H1 (cell line): Measurements from ENCODE around the gene ACO1. TPM values are rescaled to one million over a fixed set of nuclear protein-coding genes. Genes with fewer than 3 reads are reported as not detected.

Source experiments
- CTCF ChIA-PET: fragments of 300-600 bp; sonication (Branson Sonifier 250); formaldehyde crosslinking; loops from one replicate; lab custom pipeline; 2021; ENCODE audit not compliant: partially characterized antibody; lab: Charles Lee
- POLR2A ChIA-PET: fragments of 300-600 bp; sonication (Branson Sonifier 250); formaldehyde crosslinking; loops from one replicate; lab custom pipeline; 2021; ENCODE audit warnings: inconsistent platforms; ENCODE audit not compliant: partially characterized antibody; lab: Charles Lee
- DNase-seq, 2 experiments: peaks; one replicate each; pipeline versions ENCODE4 v3.0.0 to v3.0.0-alpha.2; 2010 to 2022; ENCODE audit warnings: low spot score in 2 of 2, low read depth in 1 of 2, mixed read lengths in 1 of 2
- FAIRE-seq: peaks from 2 replicates; lab custom pipeline; 2011; peaks lifted over from hg19 to GRCh38; lab: Jason Lieb, UNC
- H2AFZ ChIP-seq: 2 replicates; pipeline ENCODE4 v1.8.1; 2012; ENCODE audit warnings: low read length, inconsistent platforms
- H2AK5ac ChIP-seq: 2 replicates; pipeline ENCODE4 v1.6.1; 2013; ENCODE audit warnings: low read depth, low read length
- H2BK120ac ChIP-seq: replicated peaks from 2 replicates; pipeline ENCODE3; 2013; ENCODE audit warnings: low read depth, low read length, inconsistent platforms
- H2BK12ac ChIP-seq: 2 replicates; pipeline ENCODE4 v1.6.1; 2013; ENCODE audit warnings: low read depth, low read length
- H2BK15ac ChIP-seq: 2 replicates; pipeline ENCODE4 v1.6.1; 2013; ENCODE audit warnings: low read length
- H2BK20ac ChIP-seq: 2 replicates; pipeline ENCODE4 v1.6.1; 2013; ENCODE audit warnings: low read length
- H2BK5ac ChIP-seq: 2 replicates; pipeline ENCODE4 v1.6.1; 2013; ENCODE audit warnings: low read depth, low read length
- H3K14ac ChIP-seq: 2 replicates; pipeline ENCODE4 v1.6.1; 2013; ENCODE audit warnings: inconsistent platforms; ENCODE audit not compliant: insufficient read length
- H3K18ac ChIP-seq: 2 replicates; pipeline ENCODE4 v1.6.1; 2013; ENCODE audit warnings: low read length; ENCODE audit errors: extremely low read depth
- H3K23ac ChIP-seq: 2 replicates; pipeline ENCODE4 v1.6.1; 2013; ENCODE audit warnings: inconsistent platforms; ENCODE audit not compliant: insufficient read length
- H3K23me2 ChIP-seq: 2 replicates; pipeline ENCODE4 v1.6.1; 2013; ENCODE audit warnings: low read depth, low read length
- H3K27ac ChIP-seq: 2 replicates; pipeline ENCODE4 v1.6.1; 2011; ENCODE audit warnings: low read depth, low read length, inconsistent platforms
- H3K27me3 ChIP-seq, 4 experiments: replicated peaks in 1 of 4; 1 replicate in 1 of 4; 2 replicates in 3 of 4; pipeline versions ENCODE4 v1.6.1 to v1.8.1; 2011 to 2013; ENCODE audit warnings: low read length in 3 of 4, mild to moderate bottlenecking in 3 of 4, inconsistent platforms in 2 of 4, mixed read lengths in 2 of 4, moderate library complexity in 1 of 4; ENCODE audit not compliant: control insufficient read depth in 3 of 4, insufficient read depth in 3 of 4; ENCODE audit errors: extremely low read depth in 1 of 4
- H3K36me3 ChIP-seq, 4 experiments: 2 replicates each; pipeline versions ENCODE4 v1.6.1 to v1.8.1; 2011 to 2013; ENCODE audit warnings: mild to moderate bottlenecking in 4 of 4, low read length in 3 of 4, moderate library complexity in 2 of 4, control low read depth in 1 of 4, inconsistent platforms in 1 of 4; ENCODE audit not compliant: insufficient read depth in 4 of 4, control insufficient read depth in 2 of 4
- H3K4ac ChIP-seq: replicated peaks from 2 replicates; pipeline ENCODE3; 2013; ENCODE audit warnings: low read length, low read depth, mixed read lengths, inconsistent platforms; ENCODE audit not compliant: insufficient read length
- H3K4me1 ChIP-seq, 4 experiments: replicated peaks in 1 of 4; 1 replicate in 1 of 4; 2 replicates in 3 of 4; pipeline versions ENCODE4 v1.6.1 to v1.8.1; 2011 to 2013; ENCODE audit warnings: low read length in 3 of 4, inconsistent platforms in 2 of 4, mixed read lengths in 1 of 4; ENCODE audit not compliant: insufficient read depth in 4 of 4, control insufficient read depth in 3 of 4
- H3K4me2 ChIP-seq, 2 experiments: 2 replicates each; pipeline versions ENCODE4 v1.6.1 to v1.8.1; 2011 to 2013; ENCODE audit warnings: low read depth in 2 of 2, low read length in 2 of 2, control low read depth in 1 of 2, inconsistent platforms in 1 of 2, mild to moderate bottlenecking in 1 of 2; ENCODE audit not compliant: insufficient read depth in 1 of 2
- H3K4me3 ChIP-seq, 4 experiments: fragments of 200-600, 300-600 bp in 1 of 4; sonication (generic), shearing (Covaris generic), sonication (Bioruptor Twin) in 1 of 4; 2 replicates each; pipeline versions ENCODE4 v1.5.1 to v1.8.1; 2011 to 2016; ENCODE audit warnings: low read length in 4 of 4, low read depth in 3 of 4, control low read depth in 2 of 4, inconsistent platforms in 2 of 4, mild to moderate bottlenecking in 2 of 4, mixed read lengths in 1 of 4, moderate library complexity in 1 of 4; ENCODE audit not compliant: insufficient read depth in 2 of 4; ENCODE audit errors: extremely low read depth in 1 of 4
- H3K56ac ChIP-seq: replicated peaks from 2 replicates; pipeline ENCODE3; 2013; ENCODE audit warnings: low read depth, mild to moderate bottlenecking, mixed read lengths, low read length, inconsistent platforms; ENCODE audit not compliant: insufficient read length
- H3K79me1 ChIP-seq: 2 replicates; pipeline ENCODE4 v1.6.1; 2013; ENCODE audit warnings: low read depth, low read length, control low read depth
- H3K79me2 ChIP-seq, 2 experiments: 2 replicates each; pipeline versions ENCODE4 v1.6.1 to v1.8.1; 2012 to 2013; ENCODE audit warnings: low read length in 2 of 2, mild to moderate bottlenecking in 2 of 2, inconsistent platforms in 1 of 2; ENCODE audit not compliant: insufficient read depth in 2 of 2, control insufficient read depth in 1 of 2
- H3K9ac ChIP-seq, 4 experiments: replicated peaks in 1 of 4; 1 replicate in 1 of 4; 2 replicates in 3 of 4; pipeline versions ENCODE4 v1.6.1 to v1.8.1; 2011 to 2013; ENCODE audit warnings: low read depth in 3 of 4, low read length in 3 of 4, control low read depth in 2 of 4, mild to moderate bottlenecking in 2 of 4, moderate library complexity in 2 of 4, inconsistent platforms in 1 of 4; ENCODE audit errors: extremely low read depth in 1 of 4
- H3K9me3 ChIP-seq, 2 experiments: 2 replicates each; pipeline versions ENCODE4 v1.6.1 to v1.8.1; 2012 to 2013; ENCODE audit warnings: mild to moderate bottlenecking in 2 of 2, moderate library complexity in 2 of 2, control low read depth in 1 of 2, inconsistent platforms in 1 of 2, low read depth in 1 of 2, low read length in 1 of 2, mixed read lengths in 1 of 2; ENCODE audit not compliant: insufficient read depth in 2 of 2
- H4K20me1 ChIP-seq, 2 experiments: replicated peaks in 1 of 2; 2 replicates each; pipeline versions ENCODE3 to v1.8.1; 2011 to 2013; ENCODE audit warnings: inconsistent platforms in 2 of 2, low read length in 2 of 2, mild to moderate bottlenecking in 1 of 2; ENCODE audit not compliant: insufficient read depth in 2 of 2, control insufficient read depth in 1 of 2
- H4K5ac ChIP-seq: 2 replicates; pipeline ENCODE4 v1.6.1; 2013; ENCODE audit warnings: low read length, low read depth, mixed read lengths, inconsistent platforms; ENCODE audit not compliant: insufficient read length
- H4K8ac ChIP-seq: 2 replicates; pipeline ENCODE4 v1.8.0; 2013; ENCODE audit warnings: mild to moderate bottlenecking, moderate library complexity, low read length, inconsistent platforms; ENCODE audit not compliant: insufficient read depth; ENCODE audit errors: extremely low read depth
- H4K91ac ChIP-seq: replicated peaks from 2 replicates; pipeline ENCODE3; 2013; ENCODE audit warnings: low read length, mixed read lengths, inconsistent platforms; ENCODE audit not compliant: insufficient read length
- CHD1 ChIP-seq: IDR thresholded peaks from 2 replicates; pipeline ENCODE4 v1.6.1; 2012; ENCODE audit warnings: low read depth, low read length, improper control_type of control experiment
- CTBP2 ChIP-seq: IDR thresholded peaks from 2 replicates; pipeline ENCODE4 v1.7.0; 2011; ENCODE audit warnings: borderline replicate concordance, mild to moderate bottlenecking, moderate library complexity, mixed read lengths, low read length; ENCODE audit not compliant: insufficient read depth, insufficient read length
- KDM1A ChIP-seq: fragments of 200-600, 300-600 bp; sonication (generic); IDR thresholded peaks from 2 replicates; pipeline ENCODE4 v1.7.1; 2016; ENCODE audit warnings: mild to moderate bottlenecking, low read length, borderline replicate concordance
- NANOG ChIP-seq: IDR thresholded peaks from 2 replicates; pipeline ENCODE4 v1.6.1; 2011; ENCODE audit warnings: low read length, low read depth, mild to moderate bottlenecking, inconsistent platforms; ENCODE audit not compliant: insufficient read depth, poor library complexity, severe bottlenecking
- NRF1 ChIP-seq: IDR thresholded peaks from 2 replicates; pipeline ENCODE4 v1.6.1; 2011; ENCODE audit warnings: mild to moderate bottlenecking, low read depth, low read length, improper control_type of control experiment
- POLR2A ChIP-seq, 2 experiments: IDR thresholded peaks; 1 replicate in 1 of 2; 2 replicates in 1 of 2; pipeline ENCODE4 v1.6.1; 2011; ENCODE audit warnings: low read depth in 2 of 2, low read length in 2 of 2, mild to moderate bottlenecking in 2 of 2; ENCODE audit errors: control extremely low read depth in 1 of 2
- TCF12 ChIP-seq: IDR thresholded peaks from 2 replicates; pipeline ENCODE4 v1.6.1; 2011; ENCODE audit warnings: low read depth, mild to moderate bottlenecking, low read length
- ZNF274 ChIP-seq: IDR thresholded peaks from 2 replicates; pipeline ENCODE4 v1.7.0; 2012; ENCODE audit warnings: low read length, borderline replicate concordance; ENCODE audit errors: extremely low read depth
- WGBS, 2 experiments: shearing (Covaris generic) in 1 of 2; methylation state at CpG; one replicate each; pipeline versions ENCODE4 v1.1.6 to v1.1.7; 2013 to 2015; ENCODE audit warnings: low lambda C conversion rate in 2 of 2, mixed read lengths in 2 of 2, inconsistent platforms in 1 of 2, low coverage in 1 of 2, missing lambda C conversion rate in 1 of 2; ENCODE audit not compliant: insufficient replicate concordance in 2 of 2, insufficient coverage in 1 of 2, insufficient read length in 1 of 2; ENCODE audit errors: extremely low coverage in 1 of 2, missing lambda C conversion rate in 1 of 2; 5-methylcytosine and 5-hydroxymethylcytosine counted together
- polyA plus RNA-seq, 7 experiments: library from polyadenylated mRNA; depleted of rRNA in 3 of 7; stranded (reverse) in 5 of 7; unstranded in 2 of 7; fragments of >200 nt in 5 of 7; fragments of 200-250 nt in 2 of 7; gene quantifications; 1 replicate in 5 of 7; 2 replicates in 1 of 7; 4 replicates in 1 of 7; pipeline versions ENCODE4 v1.2.1 to v1.2.3, GENCODE V29; 2011 to 2013; ENCODE audit warnings: missing spikeins in 2 of 7, mixed read lengths in 2 of 7
- total RNA-seq: library from RNA; stranded (reverse); fragmentation: NEBNext Ultra II Directional; extraction: Animal tissue kit (Norgen Biotek cat#: 25700); gene quantifications from 2 replicates; pipeline ENCODE4 v1.2.1, GENCODE V29; 2021
- TF ChIP-seq, protein P1 (sequence below): IDR thresholded peaks from 2 replicates; pipeline ENCODE4 v1.6.1; 2011; ENCODE audit warnings: low read length, improper control_type of control experiment
- TF ChIP-seq, protein P2 (sequence below), 3 experiments: IDR thresholded peaks; 1 replicate in 2 of 3; 2 replicates in 1 of 3; pipeline versions ENCODE4 v1.5.1 to v1.6.1; 2011; ENCODE audit warnings: low read length in 3 of 3, mild to moderate bottlenecking in 3 of 3, inconsistent platforms in 2 of 3, low read depth in 1 of 3, moderate library complexity in 1 of 3; ENCODE audit not compliant: insufficient read depth in 1 of 3; ENCODE audit errors: control extremely low read depth in 1 of 3

The ACO1 gene
- total and polyA plus RNA-seq, 2 of the 8 experiments (the other 6 are each of a cell fraction or from before 2014, with no cell fraction given) = 39.3 to 49.8 TPM

DNA sequence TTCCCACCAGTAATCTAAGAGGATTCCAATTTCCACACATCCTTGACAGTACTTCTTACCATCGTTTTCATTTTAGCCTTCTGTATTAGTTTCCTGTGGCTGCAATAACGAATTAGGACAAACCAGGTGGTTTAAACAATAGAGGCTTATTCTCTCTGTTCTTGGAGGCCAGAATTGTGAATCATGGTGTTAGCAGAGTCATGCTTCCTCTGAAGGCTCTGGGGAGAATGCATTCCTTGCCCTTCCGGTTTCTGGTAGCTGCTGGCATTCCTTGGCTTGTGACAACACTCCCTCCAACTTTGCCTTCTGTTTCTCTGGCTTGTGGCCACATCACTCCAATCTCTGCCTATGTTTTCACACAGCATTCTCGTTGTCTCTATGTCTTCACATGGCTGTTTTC, 118.0 kb downstream of the ACO1 start:
- Histone ChIP-seq H3K9me3 (no peaks in the 10 kb centered on the region), H2AK5ac (no peak overlapping the region), H3K4ac (no peak overlapping the region), H2BK5ac (no peak overlapping the region), H2BK12ac (no peak overlapping the region), H4K8ac (no peak overlapping the region), H3K14ac (no peak overlapping the region), H3K36me3 (peaks cover 0 to 4% (median 0%) of the 10 kb centered on the region in 4 experiments; a peak in 2 of 8 replicates), H3K23ac (no peak overlapping the region), H2BK20ac (no peak overlapping the region), H4K20me1 (no peaks in the 10 kb centered on the region), H3K56ac (no peak overlapping the region), H3K18ac (no peak overlapping the region), H3K4me2 (no peak overlapping the region), H4K91ac (no peak overlapping the region), H3K9ac (no peak overlapping the region), H3K27me3 (no peaks in the 10 kb centered on the region), H3K79me1 (no peaks in the 10 kb centered on the region), H2BK15ac (no peak overlapping the region), H2AFZ (no peak overlapping the region), H3K27ac (no peak overlapping the region), H3K79me2 (no peaks in the 10 kb centered on the region), H2BK120ac (no peak overlapping the region), H3K4me3 (no peak overlapping the region), H3K23me2 (no peaks in the 10 kb centered on the region), H4K5ac (no peak overlapping the region), H3K4me1 (peaks cover 0 to 7% (median 2%) of the 10 kb centered on the region in 4 experiments; a peak in 3 of 7 replicates)
- no peak for DNase-seq
- CTCF ChIA-PET = interaction anchor here (0.7 kb wide), 1 partner anchor 120 kb away, joined by 3 read pairs; no protein-coding TSS in a partner anchor
- POLR2A ChIA-PET = interaction anchor here (0.9 to 1.2 kb wide), 2 partner anchors 23 to 118 kb away, joined by 3 read pairs; partner anchors contain the start of genes ACO1 and RIGI
- FAIRE-seq = no peak
- 81% methylated on average over 4 of the region's 4 CpGs; no CpG with 5 or more reads in 1 of the 2 experiments for WGBS, 2 experiments
- TF ChIP-seq TCF12 (no peak), CTBP2 (no peak), NRF1 (no peak), POLR2A (IDR thresholded peaks at IDR 0.05; ENCODE audit: control extremely low read depth in 1 of 2, low read depth in 2 of 2, low read length in 2 of 2) (no peak), KDM1A (no peak), NANOG (no peak), CHD1 (no peak), ZNF274 (no peak)
- TF ChIP-seq, protein P1, sequence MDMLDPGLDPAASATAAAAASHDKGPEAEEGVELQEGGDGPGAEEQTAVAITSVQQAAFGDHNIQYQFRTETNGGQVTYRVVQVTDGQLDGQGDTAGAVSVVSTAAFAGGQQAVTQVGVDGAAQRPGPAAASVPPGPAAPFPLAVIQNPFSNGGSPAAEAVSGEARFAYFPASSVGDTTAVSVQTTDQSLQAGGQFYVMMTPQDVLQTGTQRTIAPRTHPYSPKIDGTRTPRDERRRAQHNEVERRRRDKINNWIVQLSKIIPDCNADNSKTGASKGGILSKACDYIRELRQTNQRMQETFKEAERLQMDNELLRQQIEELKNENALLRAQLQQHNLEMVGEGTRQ = no peak
- TF ChIP-seq, protein P2, sequence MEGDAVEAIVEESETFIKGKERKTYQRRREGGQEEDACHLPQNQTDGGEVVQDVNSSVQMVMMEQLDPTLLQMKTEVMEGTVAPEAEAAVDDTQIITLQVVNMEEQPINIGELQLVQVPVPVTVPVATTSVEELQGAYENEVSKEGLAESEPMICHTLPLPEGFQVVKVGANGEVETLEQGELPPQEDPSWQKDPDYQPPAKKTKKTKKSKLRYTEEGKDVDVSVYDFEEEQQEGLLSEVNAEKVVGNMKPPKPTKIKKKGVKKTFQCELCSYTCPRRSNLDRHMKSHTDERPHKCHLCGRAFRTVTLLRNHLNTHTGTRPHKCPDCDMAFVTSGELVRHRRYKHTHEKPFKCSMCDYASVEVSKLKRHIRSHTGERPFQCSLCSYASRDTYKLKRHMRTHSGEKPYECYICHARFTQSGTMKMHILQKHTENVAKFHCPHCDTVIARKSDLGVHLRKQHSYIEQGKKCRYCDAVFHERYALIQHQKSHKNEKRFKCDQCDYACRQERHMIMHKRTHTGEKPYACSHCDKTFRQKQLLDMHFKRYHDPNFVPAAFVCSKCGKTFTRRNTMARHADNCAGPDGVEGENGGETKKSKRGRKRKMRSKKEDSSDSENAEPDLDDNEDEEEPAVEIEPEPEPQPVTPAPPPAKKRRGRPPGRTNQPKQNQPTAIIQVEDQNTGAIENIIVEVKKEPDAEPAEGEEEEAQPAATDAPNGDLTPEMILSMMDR (IDR thresholded peaks at IDR 0.05; ENCODE audit: control extremely low read depth in 1 of 3, insufficient read depth in 1 of 3, low read depth in 1 of 3, low read length in 3 of 3) = no peak
